WTC11 (cell line): ENCODE measurements around the gene PLEKHM3. TPM values are rescaled to one million over a fixed set of nuclear protein-coding genes. Genes with fewer than 3 reads are reported as not detected.

ENCODE experiments used
- ATAC-seq: fragments of 200-7000 bp; cut with Tn5 transposase; 2 replicates; pipeline ENCODE4 v1.10.0; 2021; ENCODE audit warnings: mild to moderate bottlenecking, moderate library complexity
- CTCF ChIA-PET: fragments of 300-600 bp; sonication (Branson Sonifier 250); formaldehyde crosslinking; loops from one replicate; lab custom pipeline; 2021; ENCODE audit warnings: antibody characterized with exemption; lab: Charles Lee
- POLR2A ChIA-PET: fragments of 350-600 bp; sonication (Branson Sonifier 250); formaldehyde crosslinking; loops from one replicate; lab custom pipeline; 2021; ENCODE audit warnings: antibody characterized with exemption; lab: Charles Lee
- DNase-seq: peaks from one replicate; pipeline ENCODE4 v3.0.0; 2021; ENCODE audit warnings: low spot score
- H3K27ac Mint-ChIP-seq: 2 replicates; pipeline ENCODE4 v1.8.0; 2021; ENCODE audit warnings: mixed read lengths
- H3K27me3 Mint-ChIP-seq: 2 replicates; pipeline ENCODE4 v1.8.0; 2021; ENCODE audit warnings: low read depth, mild to moderate bottlenecking, moderate library complexity, mixed read lengths
- H3K36me3 Mint-ChIP-seq: 2 replicates; pipeline ENCODE4 v1.8.0; 2021; ENCODE audit warnings: mixed read lengths
- H3K4me1 Mint-ChIP-seq: 2 replicates; pipeline ENCODE4 v1.8.0; 2022; ENCODE audit warnings: mixed read lengths
- H3K4me3 Mint-ChIP-seq: 2 replicates; pipeline ENCODE4 v1.8.0; 2021; ENCODE audit warnings: mild to moderate bottlenecking, moderate library complexity, mixed read lengths
- H3K9me3 Mint-ChIP-seq: 2 replicates; pipeline ENCODE4 v1.8.0; 2021; ENCODE audit warnings: mixed read lengths
- ATF1 ChIP-seq: sonication (generic); formaldehyde crosslinking; IDR thresholded peaks from 2 replicates; pipeline ENCODE4 v1.8.1; 2023; ENCODE audit warnings: mild to moderate bottlenecking, moderate library complexity, missing genetic modification reagents
- CBFB ChIP-seq: sonication (generic); formaldehyde crosslinking; IDR thresholded peaks from 2 replicates; pipeline ENCODE4 v1.8.1; 2022; ENCODE audit warnings: mild to moderate bottlenecking, low read depth, missing genetic modification reagents
- ELF4 ChIP-seq: sonication (generic); formaldehyde crosslinking; IDR thresholded peaks from 2 replicates; pipeline ENCODE4 v1.8.1; 2022; ENCODE audit warnings: low read depth, mild to moderate bottlenecking, moderate library complexity, missing genetic modification reagents
- ETV6 ChIP-seq: sonication (generic); formaldehyde crosslinking; IDR thresholded peaks from 2 replicates; pipeline ENCODE4 v1.8.1; 2022; ENCODE audit warnings: mild to moderate bottlenecking, missing genetic modification reagents
- NR3C1 ChIP-seq: sonication (generic); formaldehyde crosslinking; conservative IDR thresholded peaks from 2 replicates; pipeline ENCODE4 v1.8.1; 2023; ENCODE audit warnings: low read depth, mild to moderate bottlenecking, missing genetic modification reagents
- SOX15 ChIP-seq: fragments of 250-450 bp; sonication (Bioruptor Pico); IDR thresholded peaks from 2 replicates; pipeline ENCODE4 v1.9.0; 2021; ENCODE audit warnings: mild to moderate bottlenecking
- ZNF121 ChIP-seq: sonication (generic); formaldehyde crosslinking; IDR thresholded peaks from 2 replicates; pipeline ENCODE4 v1.8.0; 2023; ENCODE audit warnings: missing genetic modification reagents
- ZNF138 ChIP-seq: sonication (generic); formaldehyde crosslinking; conservative IDR thresholded peaks from 2 replicates; pipeline ENCODE4 v1.8.1; 2022; ENCODE audit warnings: mild to moderate bottlenecking, moderate library complexity, missing genetic modification reagents
- ZNF416 ChIP-seq: fragments of 250-450 bp; sonication (Bioruptor Pico); IDR thresholded peaks from 2 replicates; pipeline ENCODE4 v1.9.0; 2021; ENCODE audit warnings: mild to moderate bottlenecking, inconsistent platforms
- total RNA-seq: library from RNA; stranded (reverse); gene quantifications from 3 replicates; pipeline ENCODE4 v1.2.3, GENCODE V29; 2021
- TF ChIP-seq, protein P1 (sequence below): sonication (generic); formaldehyde crosslinking; conservative IDR thresholded peaks from 2 replicates; pipeline ENCODE4 v1.8.1; 2022; ENCODE audit warnings: mild to moderate bottlenecking, missing genetic modification reagents
- TF ChIP-seq, protein P2 (sequence below): sonication (generic); formaldehyde crosslinking; IDR thresholded peaks from 2 replicates; pipeline ENCODE4 v1.8.0; 2023; ENCODE audit warnings: mild to moderate bottlenecking, missing genetic modification reagents
- TF ChIP-seq, protein P3 (sequence below): sonication (generic); formaldehyde crosslinking; IDR thresholded peaks from 2 replicates; pipeline ENCODE4 v1.8.1; 2023; ENCODE audit warnings: mild to moderate bottlenecking, moderate library complexity, missing genetic modification reagents
- TF ChIP-seq, protein P4 (sequence below): sonication (generic); formaldehyde crosslinking; IDR thresholded peaks from 2 replicates; pipeline ENCODE4 v1.8.1; 2022; ENCODE audit warnings: low read depth, mild to moderate bottlenecking, moderate library complexity, missing genetic modification reagents, borderline replicate concordance
- TF ChIP-seq, protein P5 (sequence below): sonication (generic); formaldehyde crosslinking; IDR thresholded peaks from 2 replicates; pipeline ENCODE4 v1.8.0; 2022; ENCODE audit warnings: mild to moderate bottlenecking, missing genetic modification reagents
- TF ChIP-seq, protein P6 (sequence below): fragments of 250-450 bp; sonication (Bioruptor Pico); IDR thresholded peaks from 2 replicates; pipeline ENCODE4 v1.9.0; 2021; ENCODE audit warnings: mild to moderate bottlenecking

Gene PLEKHM3
- total RNA-seq, 1 experiment from 2014 or later = 5.8 TPM

DNA sequence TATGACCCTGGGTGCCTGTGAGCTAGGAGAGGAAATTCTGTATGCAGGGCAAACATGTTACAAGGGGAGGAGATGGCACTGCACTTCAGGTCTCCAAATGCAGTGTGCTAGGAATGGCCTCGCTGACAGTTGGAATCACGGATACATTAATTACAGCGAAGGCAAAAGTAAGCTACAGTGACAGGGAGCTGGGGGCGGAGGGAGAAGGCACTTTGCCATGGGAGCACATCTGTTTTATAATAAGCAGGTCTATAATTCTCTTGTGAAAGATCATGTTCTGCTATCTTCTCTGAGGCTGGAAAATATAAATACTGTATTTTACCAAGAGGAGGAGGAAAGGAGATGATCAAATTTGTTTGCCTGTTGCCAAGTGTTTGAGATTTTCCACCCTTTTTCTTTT is 199.3 kb downstream of the PLEKHM3 start (continued):
- no peak for TF ChIP-seq ZNF138 (CRISPR knock-in tag)

DNA sequence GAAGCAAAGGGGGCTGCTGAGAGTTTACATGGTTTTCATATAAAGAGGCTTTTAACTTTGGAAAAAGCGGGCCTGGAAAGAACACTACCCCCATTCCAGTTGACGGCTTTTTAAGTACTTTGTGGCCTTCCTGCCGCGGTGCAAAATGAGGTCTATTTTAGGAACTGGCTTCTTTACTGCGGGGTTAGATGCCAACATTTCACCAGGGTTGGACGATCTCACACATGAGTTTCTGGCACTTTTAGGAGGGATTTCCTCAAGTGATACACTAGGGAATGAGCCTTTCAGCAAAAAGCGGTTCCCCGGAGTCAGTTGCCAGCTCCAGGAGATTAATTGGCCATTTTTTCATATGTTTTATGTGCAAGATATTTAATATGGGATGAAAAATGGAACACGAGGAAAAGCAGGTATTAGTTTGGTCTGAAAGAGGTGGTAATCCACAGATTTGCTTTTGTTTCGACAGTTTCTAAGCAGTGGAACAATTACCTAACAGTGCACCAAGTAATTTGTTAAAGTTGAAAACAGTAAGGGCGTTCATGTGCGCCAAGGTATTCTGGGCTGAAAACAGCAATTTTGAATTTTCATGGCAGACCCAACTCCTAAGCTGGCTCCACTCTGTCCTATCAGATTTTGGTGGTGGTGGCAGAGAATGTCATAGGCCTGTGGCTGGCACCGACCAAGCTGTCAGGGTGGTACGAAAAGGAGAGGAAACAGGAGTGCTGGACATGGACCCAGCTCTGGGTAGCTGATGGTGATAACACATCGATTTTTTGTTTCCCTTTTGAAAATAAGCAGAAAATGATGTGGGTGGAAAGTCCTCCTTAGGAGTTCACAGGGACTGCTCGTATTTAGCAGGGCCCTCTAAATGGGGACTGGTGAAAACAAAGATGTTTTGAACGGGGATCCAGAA is 200.0 kb downstream of the PLEKHM3 start:
- H3K4me3 Mint-ChIP-seq = no peak overlapping the region
- no peaks in the 10 kb centered on the region for H3K27me3 Mint-ChIP-seq
- H3K9me3 Mint-ChIP-seq = no peaks in the 10 kb centered on the region
- DNase-seq = no peak
- H3K27ac Mint-ChIP-seq = no peak overlapping the region
- H3K4me1 Mint-ChIP-seq = peaks cover 27% of the 10 kb centered on the region
- TF ChIP-seq, protein P1, sequence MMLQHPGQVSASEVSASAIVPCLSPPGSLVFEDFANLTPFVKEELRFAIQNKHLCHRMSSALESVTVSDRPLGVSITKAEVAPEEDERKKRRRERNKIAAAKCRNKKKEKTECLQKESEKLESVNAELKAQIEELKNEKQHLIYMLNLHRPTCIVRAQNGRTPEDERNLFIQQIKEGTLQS (CRISPR knock-in tag) = no peak
- TF ChIP-seq ZNF416 = no peak
- TF ChIP-seq ATF1 (CRISPR knock-in tag) = no peak
- TF ChIP-seq ZNF121 (CRISPR knock-in tag) = no peak
- TF ChIP-seq, protein P2, sequence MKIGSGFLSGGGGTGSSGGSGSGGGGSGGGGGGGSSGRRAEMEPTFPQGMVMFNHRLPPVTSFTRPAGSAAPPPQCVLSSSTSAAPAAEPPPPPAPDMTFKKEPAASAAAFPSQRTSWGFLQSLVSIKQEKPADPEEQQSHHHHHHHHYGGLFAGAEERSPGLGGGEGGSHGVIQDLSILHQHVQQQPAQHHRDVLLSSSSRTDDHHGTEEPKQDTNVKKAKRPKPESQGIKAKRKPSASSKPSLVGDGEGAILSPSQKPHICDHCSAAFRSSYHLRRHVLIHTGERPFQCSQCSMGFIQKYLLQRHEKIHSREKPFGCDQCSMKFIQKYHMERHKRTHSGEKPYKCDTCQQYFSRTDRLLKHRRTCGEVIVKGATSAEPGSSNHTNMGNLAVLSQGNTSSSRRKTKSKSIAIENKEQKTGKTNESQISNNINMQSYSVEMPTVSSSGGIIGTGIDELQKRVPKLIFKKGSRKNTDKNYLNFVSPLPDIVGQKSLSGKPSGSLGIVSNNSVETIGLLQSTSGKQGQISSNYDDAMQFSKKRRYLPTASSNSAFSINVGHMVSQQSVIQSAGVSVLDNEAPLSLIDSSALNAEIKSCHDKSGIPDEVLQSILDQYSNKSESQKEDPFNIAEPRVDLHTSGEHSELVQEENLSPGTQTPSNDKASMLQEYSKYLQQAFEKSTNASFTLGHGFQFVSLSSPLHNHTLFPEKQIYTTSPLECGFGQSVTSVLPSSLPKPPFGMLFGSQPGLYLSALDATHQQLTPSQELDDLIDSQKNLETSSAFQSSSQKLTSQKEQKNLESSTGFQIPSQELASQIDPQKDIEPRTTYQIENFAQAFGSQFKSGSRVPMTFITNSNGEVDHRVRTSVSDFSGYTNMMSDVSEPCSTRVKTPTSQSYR (CRISPR knock-in tag) = no peak
- no peak for TF ChIP-seq ELF4
- no peak for TF ChIP-seq SOX15 (CRISPR knock-in tag)
- no peak for TF ChIP-seq ZNF138 (CRISPR knock-in tag)
- TF ChIP-seq, protein P3, sequence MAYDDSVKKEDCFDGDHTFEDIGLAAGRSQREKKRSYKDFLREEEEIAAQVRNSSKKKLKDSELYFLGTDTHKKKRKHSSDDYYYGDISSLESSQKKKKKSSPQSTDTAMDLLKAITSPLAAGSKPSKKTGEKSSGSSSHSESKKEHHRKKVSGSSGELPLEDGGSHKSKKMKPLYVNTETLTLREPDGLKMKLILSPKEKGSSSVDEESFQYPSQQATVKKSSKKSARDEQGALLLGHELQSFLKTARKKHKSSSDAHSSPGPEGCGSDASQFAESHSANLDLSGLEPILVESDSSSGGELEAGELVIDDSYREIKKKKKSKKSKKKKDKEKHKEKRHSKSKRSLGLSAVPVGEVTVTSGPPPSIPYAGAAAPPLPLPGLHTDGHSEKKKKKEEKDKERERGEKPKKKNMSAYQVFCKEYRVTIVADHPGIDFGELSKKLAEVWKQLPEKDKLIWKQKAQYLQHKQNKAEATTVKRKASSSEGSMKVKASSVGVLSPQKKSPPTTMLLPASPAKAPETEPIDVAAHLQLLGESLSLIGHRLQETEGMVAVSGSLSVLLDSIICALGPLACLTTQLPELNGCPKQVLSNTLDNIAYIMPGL = no peak
- no peak for TF ChIP-seq ETV6 (CRISPR knock-in tag)
- TF ChIP-seq, protein P4, sequence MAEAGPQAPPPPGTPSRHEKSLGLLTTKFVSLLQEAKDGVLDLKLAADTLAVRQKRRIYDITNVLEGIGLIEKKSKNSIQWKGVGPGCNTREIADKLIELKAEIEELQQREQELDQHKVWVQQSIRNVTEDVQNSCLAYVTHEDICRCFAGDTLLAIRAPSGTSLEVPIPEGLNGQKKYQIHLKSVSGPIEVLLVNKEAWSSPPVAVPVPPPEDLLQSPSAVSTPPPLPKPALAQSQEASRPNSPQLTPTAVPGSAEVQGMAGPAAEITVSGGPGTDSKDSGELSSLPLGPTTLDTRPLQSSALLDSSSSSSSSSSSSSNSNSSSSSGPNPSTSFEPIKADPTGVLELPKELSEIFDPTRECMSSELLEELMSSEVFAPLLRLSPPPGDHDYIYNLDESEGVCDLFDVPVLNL (CRISPR knock-in tag) = no peak
- no peak for TF ChIP-seq CBFB (CRISPR knock-in tag)
- TF ChIP-seq, protein P5, sequence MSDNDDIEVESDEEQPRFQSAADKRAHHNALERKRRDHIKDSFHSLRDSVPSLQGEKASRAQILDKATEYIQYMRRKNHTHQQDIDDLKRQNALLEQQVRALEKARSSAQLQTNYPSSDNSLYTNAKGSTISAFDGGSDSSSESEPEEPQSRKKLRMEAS (CRISPR knock-in tag) = no peak
- no peak for TF ChIP-seq NR3C1
- TF ChIP-seq, protein P6, sequence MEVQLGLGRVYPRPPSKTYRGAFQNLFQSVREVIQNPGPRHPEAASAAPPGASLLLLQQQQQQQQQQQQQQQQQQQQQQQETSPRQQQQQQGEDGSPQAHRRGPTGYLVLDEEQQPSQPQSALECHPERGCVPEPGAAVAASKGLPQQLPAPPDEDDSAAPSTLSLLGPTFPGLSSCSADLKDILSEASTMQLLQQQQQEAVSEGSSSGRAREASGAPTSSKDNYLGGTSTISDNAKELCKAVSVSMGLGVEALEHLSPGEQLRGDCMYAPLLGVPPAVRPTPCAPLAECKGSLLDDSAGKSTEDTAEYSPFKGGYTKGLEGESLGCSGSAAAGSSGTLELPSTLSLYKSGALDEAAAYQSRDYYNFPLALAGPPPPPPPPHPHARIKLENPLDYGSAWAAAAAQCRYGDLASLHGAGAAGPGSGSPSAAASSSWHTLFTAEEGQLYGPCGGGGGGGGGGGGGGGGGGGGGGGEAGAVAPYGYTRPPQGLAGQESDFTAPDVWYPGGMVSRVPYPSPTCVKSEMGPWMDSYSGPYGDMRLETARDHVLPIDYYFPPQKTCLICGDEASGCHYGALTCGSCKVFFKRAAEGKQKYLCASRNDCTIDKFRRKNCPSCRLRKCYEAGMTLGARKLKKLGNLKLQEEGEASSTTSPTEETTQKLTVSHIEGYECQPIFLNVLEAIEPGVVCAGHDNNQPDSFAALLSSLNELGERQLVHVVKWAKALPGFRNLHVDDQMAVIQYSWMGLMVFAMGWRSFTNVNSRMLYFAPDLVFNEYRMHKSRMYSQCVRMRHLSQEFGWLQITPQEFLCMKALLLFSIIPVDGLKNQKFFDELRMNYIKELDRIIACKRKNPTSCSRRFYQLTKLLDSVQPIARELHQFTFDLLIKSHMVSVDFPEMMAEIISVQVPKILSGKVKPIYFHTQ (CRISPR knock-in tag) = no peak
- no peaks in the 10 kb centered on the region for H3K36me3 Mint-ChIP-seq
- ChIA-PET CTCF (interaction anchor here (1.2 to 1.4 kb wide), 2 partner anchors 11 to 215 kb away, joined by 3 to 5 read pairs; no protein-coding TSS in a partner anchor), POLR2A (no interaction called here)
- no peak for ATAC-seq
